GM21825 (cell line): Measurements from ENCODE around the gene KDM1A.
"Not testable (repeated sequence)": the region's sequence is repeated elsewhere in the genome, so short reads cannot be mapped to it uniquely, and the experiment has no call there.

ENCODE experiments used
- ATAC-seq: cut with Tn5 transposase; IDR thresholded peaks from one replicate; pipeline ENCODE4 v1.9.1; 2021; ENCODE audit warnings: mild to moderate bottlenecking, moderate library complexity; ENCODE audit not compliant: unreplicated experiment

Gene KDM1A

DNA sequence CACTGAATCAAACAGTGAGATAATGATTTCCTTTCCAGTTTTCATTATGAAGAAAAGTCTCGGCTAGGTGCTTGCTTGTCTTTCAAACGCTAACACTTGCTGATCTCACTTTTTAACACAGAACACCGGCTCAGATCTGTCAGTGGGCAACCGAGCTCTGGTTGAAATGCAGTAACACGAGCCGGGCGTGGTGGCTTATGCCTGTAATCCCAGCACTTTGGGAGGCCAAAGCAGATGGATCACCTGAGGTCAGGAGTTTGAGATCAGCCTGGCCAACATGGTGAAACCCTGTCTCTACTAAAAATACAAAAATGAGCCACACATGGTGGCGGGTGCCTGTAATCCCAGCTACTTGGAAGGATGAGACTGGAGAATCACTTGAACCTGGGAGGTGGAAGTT is 9.2 kb upstream of the KDM1A start:
- not testable (repeated sequence) for ATAC-seq

DNA sequence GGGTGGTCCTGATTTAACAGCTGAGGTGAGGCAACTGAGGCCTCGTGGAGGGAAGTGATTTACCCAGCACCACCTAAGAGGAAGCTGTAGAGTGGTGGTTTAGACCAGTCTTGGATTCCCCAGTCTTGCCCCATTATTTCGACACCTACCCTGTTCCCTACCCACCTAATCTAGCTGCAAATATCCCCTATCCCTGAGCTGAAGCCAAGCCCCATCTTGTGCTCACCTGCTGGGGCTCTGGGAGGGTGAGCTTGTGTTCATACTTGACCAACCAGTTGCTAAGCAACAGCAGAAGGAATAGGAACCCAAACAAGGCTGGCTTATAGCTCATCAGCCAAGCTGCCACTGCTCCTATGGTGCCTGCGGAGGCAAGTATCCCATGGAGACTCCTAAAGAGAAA is 5.6 kb upstream of the KDM1A start:
- ATAC-seq = no peak

- peak; percentile 5 for ATAC-seq
Observed at GRCh38 chr1:23018661-23019093, 591 bp upstream of the KDM1A start.

- ATAC-seq = peak; percentile 28
Observed at GRCh38 chr1:23019863-23020625, 776 bp downstream of the KDM1A start.

- no peak for ATAC-seq
Observed at GRCh38 chr1:23020706-23021405, 1.6 kb downstream of the KDM1A start.

- no peak for ATAC-seq
Observed at GRCh38 chr1:23021834-23022233, 2.6 kb downstream of the KDM1A start.

GRCh38 chr1:23023174-23023845 is 4.0 kb downstream of the KDM1A start:
- ATAC-seq = no peak

DNA sequence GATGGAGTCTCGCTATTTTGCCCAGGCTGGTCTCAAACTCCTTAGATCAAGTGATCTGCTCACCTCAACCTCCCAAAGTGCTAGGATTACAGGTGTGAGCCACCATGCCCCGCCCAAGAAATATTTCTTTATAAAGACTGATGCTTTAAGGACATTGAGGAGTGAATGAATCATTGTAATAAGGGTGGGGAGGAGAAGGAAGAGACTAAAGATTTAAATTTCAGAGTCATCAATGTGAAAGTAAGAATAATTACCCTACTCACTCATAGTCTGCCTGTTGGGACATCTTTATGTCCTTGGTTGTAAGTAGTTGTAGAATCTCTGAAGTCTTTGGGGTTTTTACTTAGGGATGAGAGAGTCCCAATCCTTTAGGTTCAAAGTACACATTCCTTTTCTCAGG is 7.3 kb downstream of the KDM1A start:
- ATAC-seq = no peak

DNA sequence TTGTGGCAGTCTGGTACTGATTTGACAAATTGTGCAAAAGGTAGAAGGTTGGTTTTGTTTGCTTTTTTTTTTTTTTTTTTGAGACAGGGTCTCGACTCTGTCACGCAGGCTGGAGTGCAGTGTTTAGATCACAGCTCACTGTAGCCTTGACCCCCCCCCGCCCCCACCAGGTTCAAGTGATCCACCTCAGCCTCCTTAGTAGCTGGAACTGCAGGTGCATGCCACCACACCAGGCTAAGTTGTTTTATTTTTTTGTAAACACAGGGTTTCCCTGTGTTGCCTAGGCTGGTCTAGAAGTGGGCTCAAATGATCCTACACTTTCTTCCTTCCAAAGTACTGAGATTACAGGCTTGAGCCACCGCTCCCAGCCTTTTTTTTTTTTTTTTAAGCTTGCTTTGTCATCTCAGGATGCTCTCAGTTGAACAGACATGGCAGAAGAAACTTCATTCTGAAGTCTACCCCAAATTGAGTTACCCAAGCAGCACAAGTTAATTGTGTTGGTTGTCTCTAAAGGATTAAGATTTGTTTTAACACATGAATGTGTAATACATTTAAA is 8.2 kb downstream of the KDM1A start:
- ATAC-seq = no peak

DNA sequence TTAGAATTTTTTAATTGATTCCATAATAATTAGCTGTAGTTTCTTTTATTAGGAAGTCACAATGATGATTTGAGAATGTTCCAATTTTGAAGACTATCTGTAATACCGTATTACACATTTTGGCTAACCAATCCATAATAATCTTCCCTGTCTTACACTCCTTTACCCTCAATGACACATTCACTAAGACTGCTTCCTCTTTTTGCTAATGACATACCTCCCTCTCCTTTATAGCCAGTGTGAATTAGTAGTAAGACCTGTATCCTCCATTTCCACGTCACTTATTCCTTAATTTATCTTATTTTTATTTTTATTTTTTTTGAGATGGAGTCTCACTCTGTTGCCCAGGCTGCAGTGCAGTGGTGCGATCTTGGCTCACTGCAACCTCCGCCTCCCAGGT is 10.1 kb downstream of the KDM1A start:
- ATAC-seq = no peak

- ATAC-seq = no peak
Observed at GRCh38 chr1:23035823-23036452, 16.7 kb downstream of the KDM1A start.

GRCh38 chr1:23037081-23037740 is 17.9 kb downstream of the KDM1A start:
- no peak for ATAC-seq

GRCh38 chr1:23039308-23039826 is 20.1 kb downstream of the KDM1A start:
- no peak for ATAC-seq

DNA sequence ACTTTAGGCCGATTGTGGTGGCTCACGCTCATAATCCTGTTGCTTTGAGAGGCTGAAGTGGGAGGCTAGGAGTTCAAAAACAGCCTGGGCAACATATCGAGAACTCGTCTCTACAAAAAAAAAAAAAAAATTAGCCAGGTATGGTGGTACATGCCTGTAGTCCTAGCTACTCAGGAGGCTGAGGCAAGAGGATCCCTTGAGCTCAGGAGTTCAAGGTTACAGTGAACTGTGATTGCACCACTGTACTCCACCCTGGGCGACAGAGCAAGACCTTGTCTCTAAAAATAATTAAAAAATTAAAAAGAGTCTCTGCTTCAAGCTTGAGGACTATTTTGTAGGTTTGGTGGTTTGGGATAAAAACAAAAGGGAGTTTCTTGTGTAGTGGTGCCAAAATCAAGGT is 21.2 kb downstream of the KDM1A start:
- ATAC-seq = no peak

DNA sequence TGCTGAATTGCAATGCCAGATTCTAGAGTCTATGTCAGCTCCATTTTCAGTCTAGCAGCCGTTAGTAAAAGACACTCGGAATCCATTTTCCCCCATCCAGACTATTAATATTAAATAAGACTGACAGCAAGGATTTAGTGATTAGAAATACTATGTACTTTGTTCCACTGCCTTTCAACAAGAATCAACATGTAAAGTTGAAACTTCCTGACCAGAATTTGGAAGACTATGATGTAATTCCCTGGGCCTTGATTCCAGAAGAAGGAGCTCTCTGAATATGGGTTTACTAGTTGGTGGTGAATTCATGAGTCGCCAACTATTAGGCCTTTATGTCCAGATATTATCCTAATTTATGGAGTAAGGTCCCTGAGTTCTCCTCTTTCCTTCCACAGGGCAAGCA is 24.8 kb downstream of the KDM1A start:
- ATAC-seq = no peak

- ATAC-seq = no peak
Observed at GRCh38 chr1:23050201-23050600, 30.9 kb downstream of the KDM1A start.

- no peak for ATAC-seq
Observed at GRCh38 chr1:23051290-23051909, 32.1 kb downstream of the KDM1A start.

GRCh38 chr1:23057301-23057700 is 38.0 kb downstream of the KDM1A start:
- no peak for ATAC-seq

DNA sequence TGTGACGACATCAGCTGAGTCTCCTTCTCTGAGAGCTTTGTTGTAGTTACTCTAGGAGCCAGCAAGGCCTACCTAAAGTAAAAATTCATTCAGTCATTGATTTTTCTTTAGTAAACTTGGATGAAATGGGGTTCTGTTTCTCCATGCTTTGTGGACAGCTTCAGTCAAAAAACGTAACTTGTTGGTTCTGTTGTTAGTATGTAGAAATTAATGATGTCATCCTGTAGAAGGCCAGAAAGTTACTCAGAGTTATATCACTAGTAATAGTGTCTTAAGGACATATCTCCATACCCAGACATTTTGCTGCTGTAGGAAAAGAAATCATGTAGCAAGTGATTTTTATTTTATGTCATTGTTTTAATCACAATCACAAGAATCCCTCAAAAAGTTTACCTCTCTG is 43.0 kb downstream of the KDM1A start:
- ATAC-seq = no peak

DNA sequence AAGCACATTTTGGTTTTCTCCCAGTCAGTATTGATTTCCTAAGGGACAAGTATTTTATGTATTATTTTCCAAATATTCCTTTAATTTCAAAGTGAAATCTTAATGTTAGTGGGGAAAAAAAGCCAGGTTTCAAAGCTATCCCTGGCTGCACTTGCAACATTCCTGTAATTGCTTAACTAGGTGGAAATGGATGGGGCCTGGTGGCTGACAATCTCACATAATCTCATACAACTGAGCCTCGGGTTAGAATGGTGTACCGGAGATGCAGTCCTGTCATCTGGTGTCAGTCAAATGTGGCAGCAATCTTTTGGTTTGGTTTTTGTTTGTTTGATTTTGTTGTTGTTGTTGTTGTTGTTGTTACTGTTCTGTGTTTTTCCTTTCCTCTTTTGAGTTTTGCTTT is 46.1 kb downstream of the KDM1A start:
- no peak for ATAC-seq
